ENCODE results near the gene CCDC112.
"Not testable (repeated sequence)": the region's sequence is repeated elsewhere in the genome, so short reads cannot be mapped to it uniquely, and the experiment has no call there.

CCDC112 gene

GRCh38 chr5:115257981-115258380, 38.5 kb downstream of the CCDC112 start:
- no peak for DNase-seq

GRCh38 chr5:115249379-115249778, 47.1 kb downstream of the CCDC112 start:
- DNase-seq, result not testable (repeated sequence)

GRCh38 chr5:115246361-115246991, 50.0 kb downstream of the CCDC112 start:
- DNase-seq, result peak; percentile 42

GRCh38 chr5:115243412-115243811, 53.0 kb downstream of the CCDC112 start:
- DNase-seq, result no peak

GRCh38 chr5:115241881-115242642, 54.4 kb downstream of the CCDC112 start:
- no peak for DNase-seq

GRCh38 chr5:115237066-115237465, 59.4 kb downstream of the CCDC112 start:
- no peak for DNase-seq

- DNase-seq, result no peak
Observed at GRCh38 chr5:115236599-115236998, 59.9 kb downstream of the CCDC112 start.

GRCh38 chr5:115231598-115231997, 64.9 kb downstream of the CCDC112 start:
- no peak for DNase-seq

GRCh38 chr5:115229606-115230005, 66.8 kb downstream of the CCDC112 start:
- no peak for DNase-seq

- DNase-seq, result no peak
Observed at GRCh38 chr5:115227281-115227680, 69.2 kb downstream of the CCDC112 start.
